Endodermal cell (in vitro differentiated cells): ENCODE measurements around the gene DYNC1H1. TPM values are rescaled to one million over a fixed set of nuclear protein-coding genes. Genes with fewer than 3 reads are reported as not detected.

Experiments used
- DNase-seq: peaks from one replicate; pipeline ENCODE4 v3.0.0-alpha.2; 2017
- H3K27ac ChIP-seq: 2 replicates; pipeline ENCODE4 v1.5.1; 2013; ENCODE audit warnings: mild to moderate bottlenecking, low read depth, low read length, moderate library complexity
- H3K27me3 ChIP-seq: 2 replicates; pipeline ENCODE4 v1.6.1; 2013; ENCODE audit warnings: mild to moderate bottlenecking, low read length, moderate library complexity; ENCODE audit not compliant: insufficient read depth, control insufficient read depth, poor library complexity, severe bottlenecking
- H3K36me3 ChIP-seq: 2 replicates; pipeline ENCODE4 v1.7.0; 2013; ENCODE audit warnings: mild to moderate bottlenecking, low read length, moderate library complexity; ENCODE audit not compliant: control insufficient read depth, insufficient read depth
- H3K4me1 ChIP-seq: one replicate; pipeline ENCODE4 v1.7.0; 2013; ENCODE audit warnings: low read length; ENCODE audit not compliant: control insufficient read depth, insufficient read depth
- H3K4me3 ChIP-seq: 2 replicates; pipeline ENCODE4 v1.5.1; 2013; ENCODE audit warnings: mild to moderate bottlenecking, low read length, moderate library complexity
- H3K9ac ChIP-seq: 2 replicates; pipeline ENCODE4 v1.6.1; 2013; ENCODE audit warnings: mild to moderate bottlenecking, low read length, moderate library complexity; ENCODE audit not compliant: poor library complexity, severe bottlenecking; ENCODE audit errors: extremely low read depth
- H3K9me3 ChIP-seq: 2 replicates; pipeline ENCODE4 v1.6.1; 2013; ENCODE audit warnings: mild to moderate bottlenecking, low read length, moderate library complexity; ENCODE audit not compliant: control insufficient read depth
- H3K27ac Mint-ChIP-seq: 2 replicates; pipeline ENCODE4 v1.8.0; 2020; ENCODE audit warnings: mixed read lengths
- H3K27me3 Mint-ChIP-seq: 2 replicates; pipeline ENCODE4 v1.8.0; 2021; ENCODE audit warnings: mild to moderate bottlenecking, mixed read lengths; ENCODE audit not compliant: insufficient read depth
- H3K36me3 Mint-ChIP-seq: 2 replicates; pipeline ENCODE4 v1.8.0; 2020; ENCODE audit warnings: low read depth, mixed read lengths
- H3K4me1 Mint-ChIP-seq: 2 replicates; pipeline ENCODE4 v1.8.0; 2020; ENCODE audit warnings: mixed read lengths
- H3K4me3 Mint-ChIP-seq: 2 replicates; pipeline ENCODE4 v1.8.0; 2020; ENCODE audit warnings: mild to moderate bottlenecking, moderate library complexity, mixed read lengths
- H3K9me3 Mint-ChIP-seq: 2 replicates; pipeline ENCODE4 v1.8.0; 2020; ENCODE audit warnings: mild to moderate bottlenecking, mixed read lengths
- CTCF ChIP-seq: fragments of 200-600 bp; sonication (generic); conservative IDR thresholded peaks from 2 replicates; pipeline ENCODE4 v1.5.0; 2021; ENCODE audit warnings: antibody characterized with exemption, mild to moderate bottlenecking
- WGBS, 2 experiments: methylation state at CpG; one replicate each; pipeline versions ENCODE4 v1.1.5 to v1.1.7; 2013; ENCODE audit warnings: missing lambda C conversion rate in 2 of 2, mixed read lengths in 1 of 2; ENCODE audit not compliant: insufficient coverage in 1 of 2, insufficient read length in 1 of 2; 5-methylcytosine and 5-hydroxymethylcytosine counted together
- total RNA-seq, 2 donors: library from RNA; stranded (reverse); fragmentation: NEBNext Ultra II Directional in 1 of 2; extraction: Animal tissue kit (Norgen Biotek cat#: 25700) in 1 of 2; gene quantifications; 2 replicates in 1 of 2; 3 replicates in 1 of 2; pipeline ENCODE4 v1.2.1, GENCODE V29; 2021

The DYNC1H1 gene
- total RNA-seq, 2 donors from 2014 or later, result 438 to 443 TPM

GRCh38 chr14:102103062-102103695, 138.8 kb downstream of the DYNC1H1 start:
- Mint-ChIP-seq H3K4me1 (peaks cover 3% of the 10 kb centered on the region), H3K4me3 (no peak overlapping the region), H3K9me3 (no peaks in the 10 kb centered on the region), H3K27ac (no peak overlapping the region), H3K27me3 (peaks cover 2% of the 10 kb centered on the region), H3K36me3 (no peaks in the 10 kb centered on the region)
- no peak overlapping the region for H3K4me3 ChIP-seq
- H3K9ac ChIP-seq, result no peak overlapping the region
- no peak for DNase-seq
- peaks cover 5% of the 10 kb centered on the region for H3K9me3 ChIP-seq
- H3K36me3 ChIP-seq, result no peaks in the 10 kb centered on the region
- no peak for TF ChIP-seq CTCF
- H3K27me3 ChIP-seq, result no peaks in the 10 kb centered on the region
- H3K27ac ChIP-seq, result no peak overlapping the region
- no peaks in the 10 kb centered on the region for H3K4me1 ChIP-seq
- WGBS, 2 experiments, result 90 to 91% methylated on average over 5 to 9 of the region's 10 CpGs

- H3K36me3 Mint-ChIP-seq, result peaks cover 9% of the 10 kb centered on the region
- no peak overlapping the region for H3K9ac ChIP-seq
- no peak for TF ChIP-seq CTCF
- peaks cover 26% of the 10 kb centered on the region for H3K9me3 ChIP-seq
- H3K4me1 ChIP-seq, result no peaks in the 10 kb centered on the region
- H3K9me3 Mint-ChIP-seq, result peaks cover 18% of the 10 kb centered on the region
- no peak overlapping the region for H3K27ac Mint-ChIP-seq
- no peak overlapping the region for H3K27ac ChIP-seq
- H3K36me3 ChIP-seq, result no peaks in the 10 kb centered on the region
- no peak for DNase-seq
- H3K4me3 Mint-ChIP-seq, result no peak overlapping the region
- no peak overlapping the region for H3K4me3 ChIP-seq
- H3K27me3 Mint-ChIP-seq, result peaks cover 2% of the 10 kb centered on the region
- WGBS, 2 experiments, result 89 to 93% methylated on average over 4 of the region's 4 CpGs
- H3K27me3 ChIP-seq, result no peaks in the 10 kb centered on the region
- H3K4me1 Mint-ChIP-seq, result no peaks in the 10 kb centered on the region
Observed at GRCh38 chr14:102105369-102105768, 141.0 kb downstream of the DYNC1H1 start.

Other genes starting within 250 kb of the DYNC1H1 start
- gene PPP2R5C, start 202.9 kb upstream of the DYNC1H1 start, total RNA-seq, result 100 to 1,000 TPM; 116 to 117 TPM
- gene HSP90AA1, start 122.5 kb downstream of the DYNC1H1 start, total RNA-seq, result 100 to 1,000 TPM; 696 to 821 TPM
- 10 to 100 TPM; 33.8 to 37.6 TPM for gene WDR20, start 175.3 kb downstream of the DYNC1H1 start, total RNA-seq